Loucy (cell line): ENCODE data around the gene CDS2.
A peak's percentile ranks its signal among the peaks of the same experiment; 100 is the strongest.

Experiments used
- H2AFZ ChIP-seq: fragments of 200-600 bp; sonication (generic); 2 replicates; pipeline ENCODE4 v1.6.0; 2016; ENCODE audit warnings: antibody characterized with exemption, mild to moderate bottlenecking, low read length, moderate library complexity
- H3F3A ChIP-seq: fragments of 200-600 bp; 2 replicates; pipeline ENCODE4 v1.6.0; 2016; ENCODE audit warnings: antibody characterized with exemption, low read depth, mild to moderate bottlenecking
- H3K27me3 ChIP-seq: fragments of 200-600 bp; sonication (generic); 2 replicates; pipeline ENCODE4 v1.6.1; 2014; ENCODE audit warnings: low read length, mild to moderate bottlenecking; ENCODE audit not compliant: insufficient read depth, poor library complexity, severe bottlenecking
- H3K36me3 ChIP-seq: fragments of 200-600 bp; sonication (generic); 2 replicates; pipeline ENCODE4 v1.6.1; 2016; ENCODE audit warnings: low read length; ENCODE audit not compliant: insufficient read depth
- H3K4me1 ChIP-seq: fragments of 200-600 bp; sonication (generic); 2 replicates; pipeline ENCODE4 v1.5.1; 2014; ENCODE audit warnings: low read length, mild to moderate bottlenecking; ENCODE audit not compliant: insufficient read depth, poor library complexity, severe bottlenecking
- H3K4me2 ChIP-seq: fragments of 200-600 bp; sonication (generic); 2 replicates; pipeline ENCODE4 v1.6.0; 2014; ENCODE audit warnings: antibody characterized with exemption, low read length, low read depth, mild to moderate bottlenecking; ENCODE audit not compliant: poor library complexity, severe bottlenecking
- H3K4me3 ChIP-seq: fragments of 200-600 bp; sonication (generic); 2 replicates; pipeline ENCODE4 v1.5.1; 2014; ENCODE audit warnings: low read length, mild to moderate bottlenecking, mixed read lengths; ENCODE audit not compliant: poor library complexity, severe bottlenecking
- H3K79me2 ChIP-seq: fragments of 200-600 bp; sonication (generic); 2 replicates; pipeline ENCODE4 v1.6.1; 2014; ENCODE audit warnings: low read length; ENCODE audit not compliant: insufficient read depth
- H3K9ac ChIP-seq: fragments of 200-600 bp; sonication (generic); 2 replicates; pipeline ENCODE4 v1.6.0; 2014; ENCODE audit warnings: mild to moderate bottlenecking, low read depth, low read length, moderate library complexity; ENCODE audit not compliant: poor library complexity, severe bottlenecking
- H3K9me2 ChIP-seq: fragments of 200-600 bp; sonication (generic); replicated peaks from 2 replicates; pipeline ENCODE4 v1.6.1; 2016; ENCODE audit warnings: low read depth, low read length, mixed read lengths
- H3K9me3 ChIP-seq: fragments of 200-600 bp; sonication (generic); 2 replicates; pipeline ENCODE4 v1.6.1; 2014; ENCODE audit warnings: mild to moderate bottlenecking, antibody characterized with exemption, low read length, low read depth; ENCODE audit not compliant: insufficient read depth
- H4K20me1 ChIP-seq: fragments of 200-600 bp; sonication (generic); 2 replicates; pipeline ENCODE4 v1.6.0; 2014; ENCODE audit warnings: antibody characterized with exemption, low read length, mild to moderate bottlenecking; ENCODE audit not compliant: insufficient read depth, poor library complexity, severe bottlenecking
- EZH2phosphoT487 ChIP-seq: fragments of 200-600 bp; IDR thresholded peaks from 2 replicates; pipeline ENCODE4 v1.6.1; 2018; ENCODE audit warnings: antibody characterized with exemption, mild to moderate bottlenecking, moderate library complexity, borderline replicate concordance
- TF ChIP-seq, protein P1 (sequence below): fragments of 200-600 bp; sonication (generic); conservative IDR thresholded peaks from 2 replicates; pipeline ENCODE4 v1.5.1; 2014; ENCODE audit warnings: mild to moderate bottlenecking, antibody characterized with exemption, low read length

The CDS2 gene

DNA sequence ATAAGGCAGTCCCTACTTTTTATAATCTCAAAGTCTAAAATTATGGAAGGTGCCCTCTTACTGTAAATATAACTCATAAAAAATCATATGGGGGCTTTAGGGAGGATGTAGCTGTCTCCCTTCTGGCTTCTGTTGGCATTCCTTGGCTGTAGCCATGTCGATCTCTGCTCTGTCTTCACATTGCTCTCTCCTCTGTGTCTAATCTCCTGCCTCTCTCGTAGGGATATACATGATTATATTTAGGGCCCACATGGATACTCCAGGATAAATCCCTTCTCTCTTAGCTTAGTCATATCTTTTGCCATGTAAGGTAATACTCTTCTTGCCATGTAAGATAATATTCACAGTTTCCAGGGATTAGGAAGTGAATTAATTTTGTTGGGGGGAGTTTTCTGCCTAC lies 28.6 kb downstream of the CDS2 start:
- TF ChIP-seq, protein P1, sequence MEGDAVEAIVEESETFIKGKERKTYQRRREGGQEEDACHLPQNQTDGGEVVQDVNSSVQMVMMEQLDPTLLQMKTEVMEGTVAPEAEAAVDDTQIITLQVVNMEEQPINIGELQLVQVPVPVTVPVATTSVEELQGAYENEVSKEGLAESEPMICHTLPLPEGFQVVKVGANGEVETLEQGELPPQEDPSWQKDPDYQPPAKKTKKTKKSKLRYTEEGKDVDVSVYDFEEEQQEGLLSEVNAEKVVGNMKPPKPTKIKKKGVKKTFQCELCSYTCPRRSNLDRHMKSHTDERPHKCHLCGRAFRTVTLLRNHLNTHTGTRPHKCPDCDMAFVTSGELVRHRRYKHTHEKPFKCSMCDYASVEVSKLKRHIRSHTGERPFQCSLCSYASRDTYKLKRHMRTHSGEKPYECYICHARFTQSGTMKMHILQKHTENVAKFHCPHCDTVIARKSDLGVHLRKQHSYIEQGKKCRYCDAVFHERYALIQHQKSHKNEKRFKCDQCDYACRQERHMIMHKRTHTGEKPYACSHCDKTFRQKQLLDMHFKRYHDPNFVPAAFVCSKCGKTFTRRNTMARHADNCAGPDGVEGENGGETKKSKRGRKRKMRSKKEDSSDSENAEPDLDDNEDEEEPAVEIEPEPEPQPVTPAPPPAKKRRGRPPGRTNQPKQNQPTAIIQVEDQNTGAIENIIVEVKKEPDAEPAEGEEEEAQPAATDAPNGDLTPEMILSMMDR: no peak

DNA sequence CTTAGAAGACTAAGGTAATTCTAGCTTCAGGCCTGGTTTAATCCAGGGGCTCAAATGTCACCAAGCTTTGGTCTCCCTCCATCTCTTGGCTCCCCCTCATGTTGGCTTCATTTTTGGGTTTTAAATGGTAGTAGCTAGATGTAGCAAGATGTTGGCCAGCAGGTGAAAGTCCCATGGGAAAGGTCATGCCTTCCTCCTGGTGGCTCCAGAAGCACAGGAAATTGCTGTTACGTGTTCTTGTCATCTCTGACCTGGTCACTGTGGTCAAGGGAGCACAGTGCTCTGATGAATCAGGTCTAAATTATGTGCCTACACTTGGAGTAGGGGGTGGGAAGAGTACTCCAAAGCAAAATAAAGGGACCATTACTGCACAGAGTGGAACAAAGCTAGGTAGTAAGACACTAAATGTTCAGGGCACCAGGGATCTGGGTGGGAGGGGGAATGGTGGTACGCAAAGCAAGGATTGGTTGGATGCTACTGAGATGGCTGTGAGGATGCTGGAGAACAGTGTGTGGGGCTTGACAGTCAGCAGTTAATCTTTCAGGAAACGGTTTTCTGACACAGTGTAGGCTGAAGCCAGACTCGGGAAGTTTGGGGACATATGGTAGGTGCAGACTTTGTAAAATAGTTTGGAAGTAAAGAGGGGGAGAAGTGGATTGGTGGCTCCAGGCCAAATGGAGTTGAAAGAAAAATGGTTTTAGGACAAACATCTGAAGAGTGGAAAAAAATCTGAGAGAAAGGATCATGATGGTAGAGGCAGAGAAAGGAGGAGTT lies 30.1 kb downstream of the CDS2 start:
- Histone ChIP-seq H3K9ac (no peak overlapping the region), H3F3A (no peaks in the 10 kb centered on the region), H3K4me2 (peak overlapping the region; percentile 40), H3K4me3 (no peak overlapping the region), H3K4me1 (peaks cover 19% of the 10 kb centered on the region), H3K36me3 (no peaks in the 10 kb centered on the region), H4K20me1 (no peaks in the 10 kb centered on the region), H2AFZ (no peak overlapping the region), H3K9me2 (no peaks in the 10 kb centered on the region), H3K79me2 (peaks cover 52% of the 10 kb centered on the region), H3K9me3 (no peaks in the 10 kb centered on the region), H3K27me3 (no peaks in the 10 kb centered on the region)
- TF ChIP-seq EZH2phosphoT487: no peak
- TF ChIP-seq, protein P1: no peak

More for the DNA sequence above, 28.6 kb downstream of the CDS2 start:
- H3K9me2 ChIP-seq: no peaks in the 10 kb centered on the region
- no peaks in the 10 kb centered on the region for H3K36me3 ChIP-seq
- H3K9ac ChIP-seq: no peak overlapping the region
- no peaks in the 10 kb centered on the region for H3F3A ChIP-seq
- H3K4me1 ChIP-seq: peaks cover 14% of the 10 kb centered on the region
- no peaks in the 10 kb centered on the region for H3K9me3 ChIP-seq
- H3K27me3 ChIP-seq: no peaks in the 10 kb centered on the region
- H2AFZ ChIP-seq: no peak overlapping the region
- H3K4me3 ChIP-seq: no peak overlapping the region
- no peaks in the 10 kb centered on the region for H4K20me1 ChIP-seq
- no peak overlapping the region for H3K4me2 ChIP-seq
- peaks cover 54% of the 10 kb centered on the region for H3K79me2 ChIP-seq

DNA sequence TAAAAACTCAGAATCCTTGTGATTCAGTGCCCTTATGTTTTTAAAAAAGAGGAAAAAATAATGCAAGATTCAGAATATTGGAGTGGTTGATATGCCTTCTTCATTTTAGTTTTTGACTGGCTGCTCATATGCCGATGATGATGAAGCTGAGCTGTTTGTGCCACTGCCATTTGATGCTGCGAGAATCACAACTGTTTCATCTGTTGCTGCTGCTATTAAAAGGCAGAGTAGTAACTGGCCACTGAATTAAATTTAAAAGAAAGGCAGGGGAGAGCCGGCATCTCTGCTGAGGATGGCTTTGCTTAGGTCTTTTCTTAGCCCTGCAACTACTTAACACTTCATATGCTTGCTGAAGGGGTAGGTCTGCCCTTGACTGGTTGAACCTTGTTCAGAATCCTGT lies 33.1 kb downstream of the CDS2 start:
- H2AFZ ChIP-seq: no peak overlapping the region
- H3K36me3 ChIP-seq: no peaks in the 10 kb centered on the region
- no peaks in the 10 kb centered on the region for H3K9me2 ChIP-seq
- H4K20me1 ChIP-seq: no peaks in the 10 kb centered on the region
- H3K9me3 ChIP-seq: no peaks in the 10 kb centered on the region
- no peaks in the 10 kb centered on the region for H3F3A ChIP-seq
- no peak overlapping the region for H3K9ac ChIP-seq
- H3K4me2 ChIP-seq: no peak overlapping the region
- peaks cover 19% of the 10 kb centered on the region for H3K4me1 ChIP-seq
- no peak overlapping the region for H3K4me3 ChIP-seq
- TF ChIP-seq EZH2phosphoT487: no peak
- TF ChIP-seq, protein P1: no peak
- H3K27me3 ChIP-seq: no peaks in the 10 kb centered on the region
- H3K79me2 ChIP-seq: peaks cover 66% of the 10 kb centered on the region
